CD8-positive, alpha-beta memory T cell (primary cell): ENCODE measurements around the gene MT2A. TPM values are rescaled to one million over a fixed set of nuclear protein-coding genes. Genes with fewer than 3 reads are reported as not detected.

Source experiments
- CTCF ChIA-PET: fragments of 350-600 bp; sonication (Branson Sonifier 250); formaldehyde crosslinking; loops from one replicate; lab custom pipeline; 2021; ENCODE audit warnings: antibody characterized with exemption; lab: Charles Lee
- POLR2A ChIA-PET: fragments of 350-600 bp; sonication (Branson Sonifier 250); formaldehyde crosslinking; loops from one replicate; lab custom pipeline; 2021; ENCODE audit warnings: antibody characterized with exemption; lab: Charles Lee
- DNase-seq, 5 donors: peaks; one replicate each; pipeline versions ENCODE4 v3.0.0 to v3.0.0-alpha.2; 2020 to 2022; ENCODE audit warnings: mixed read lengths in 1 of 5
- H3K27ac ChIP-seq: one replicate; pipeline ENCODE4 v1.7.0; 2013; ENCODE audit warnings: low read depth, mild to moderate bottlenecking, low read length, moderate library complexity
- H3K27me3 ChIP-seq: 2 replicates; pipeline ENCODE4 v1.7.0; 2013; ENCODE audit warnings: low read length, mild to moderate bottlenecking; ENCODE audit not compliant: insufficient read depth, poor library complexity, severe bottlenecking
- H3K36me3 ChIP-seq: 2 replicates; pipeline ENCODE4 v1.7.0; 2013; ENCODE audit warnings: mild to moderate bottlenecking, low read length, moderate library complexity; ENCODE audit not compliant: insufficient read depth
- H3K4me1 ChIP-seq: 2 replicates; pipeline ENCODE4 v1.7.0; 2013; ENCODE audit warnings: mild to moderate bottlenecking, low read length, moderate library complexity; ENCODE audit not compliant: insufficient read depth
- H3K4me3 ChIP-seq: 2 replicates; pipeline ENCODE4 v1.7.0; 2013; ENCODE audit warnings: mild to moderate bottlenecking, low read length
- H3K9me3 ChIP-seq: 2 replicates; pipeline ENCODE4 v1.7.0; 2013; ENCODE audit warnings: mild to moderate bottlenecking, low read length
- H3K27ac Mint-ChIP-seq, 8 donors: one replicate each; pipeline ENCODE4 v1.8.0; 2020 to 2021; ENCODE audit warnings: mixed read lengths in 8 of 8, mild to moderate bottlenecking in 6 of 8, inconsistent platforms in 3 of 8, moderate library complexity in 3 of 8
- H3K27me3 Mint-ChIP-seq, 2 donors: one replicate each; pipeline ENCODE4 v1.8.0; 2020 to 2021; ENCODE audit warnings: mixed read lengths in 2 of 2, mild to moderate bottlenecking in 1 of 2, moderate library complexity in 1 of 2
- H3K36me3 Mint-ChIP-seq, 3 donors: one replicate each; pipeline ENCODE4 v1.8.0; 2020 to 2021; ENCODE audit warnings: mixed read lengths in 3 of 3, inconsistent platforms in 1 of 3, mild to moderate bottlenecking in 1 of 3
- H3K4me1 Mint-ChIP-seq, 3 donors: one replicate each; pipeline ENCODE4 v1.8.0; 2020 to 2021; ENCODE audit warnings: mixed read lengths in 3 of 3, inconsistent platforms in 1 of 3, mild to moderate bottlenecking in 1 of 3
- H3K4me3 Mint-ChIP-seq, 7 donors: one replicate each; pipeline ENCODE4 v1.8.0; 2020 to 2021; ENCODE audit warnings: mixed read lengths in 7 of 7, mild to moderate bottlenecking in 6 of 7, moderate library complexity in 4 of 7, inconsistent platforms in 2 of 7
- H3K9me3 Mint-ChIP-seq, 5 donors: one replicate each; pipeline ENCODE4 v1.8.0; 2020 to 2022; ENCODE audit warnings: mixed read lengths in 5 of 5, mild to moderate bottlenecking in 3 of 5, moderate library complexity in 2 of 5, inconsistent platforms in 1 of 5
- polyA plus RNA-seq: library from polyadenylated mRNA; unstranded; fragments of 300-500 nt; fragmentation: Illumina TruSeq; gene quantifications from one replicate; pipeline ENCODE4 v1.2.3, GENCODE V29; 2021
- total RNA-seq, 2 experiments: library from RNA; stranded (reverse); gene quantifications; one replicate each; pipeline ENCODE4 v1.2.3, GENCODE V29; 2021

The MT2A gene
- total and polyA plus RNA-seq, 3 experiments from 2014 or later = 285 to 435 (median 349) TPM

GRCh38 chr16:56630134-56630533 lies 21.8 kb downstream of the MT2A start:
- POLR2A ChIA-PET = interaction anchor here (1.4 kb wide), 1 partner anchor 13 kb away, joined by 4 read pairs; no protein-coding TSS in a partner anchor
- Histone ChIP-seq H3K4me1 (peaks cover 23% of the 10 kb centered on the region), H3K36me3 (no peaks in the 10 kb centered on the region), H3K27ac (no peak overlapping the region), H3K4me3 (no peak overlapping the region), H3K27me3 (peaks cover 45% of the 10 kb centered on the region), H3K9me3 (no peaks in the 10 kb centered on the region)
- Mint-ChIP-seq H3K9me3 (no peaks in the 10 kb centered on the region), H3K27ac (peak overlapping the region in 1 of 8 donors; percentile 91), H3K27me3 (peaks cover 43 to 53% of the 10 kb centered on the region in 2 donors), H3K4me1 (peaks cover 20 to 31% (median 22%) of the 10 kb centered on the region in 3 donors), H3K4me3 (peak overlapping the region in 1 of 7 donors; percentile 37), H3K36me3 (peaks cover 0 to 2% (median 0%) of the 10 kb centered on the region in 3 donors)
- CTCF ChIA-PET = interaction anchor here (0.9 to 1.2 kb wide), 2 partner anchors 13 to 33 kb away, joined by 3 to 4 read pairs; no protein-coding TSS in a partner anchor
- DNase-seq = no peak

- ChIA-PET CTCF (interaction anchor here (1.0 to 1.2 kb wide), 2 partner anchors 12 kb away, joined by 3 to 4 read pairs; no protein-coding TSS in a partner anchor), POLR2A (no interaction called here)
- H3K4me1 ChIP-seq = peaks cover 23% of the 10 kb centered on the region
- no peak overlapping the region for H3K27ac ChIP-seq
- H3K36me3 ChIP-seq = no peaks in the 10 kb centered on the region
- DNase-seq = no peak
- H3K9me3 ChIP-seq = no peaks in the 10 kb centered on the region
- no peak overlapping the region for H3K4me3 ChIP-seq
- H3K27me3 ChIP-seq = peaks cover 47% of the 10 kb centered on the region
- Mint-ChIP-seq H3K4me1 (peaks cover 19 to 31% (median 20%) of the 10 kb centered on the region in 3 donors), H3K27ac (no peak overlapping the region), H3K36me3 (no peaks in the 10 kb centered on the region), H3K27me3 (peaks cover 50 to 60% of the 10 kb centered on the region in 2 donors), H3K9me3 (no peaks in the 10 kb centered on the region), H3K4me3 (no peak overlapping the region)
Measured at GRCh38 chr16:56631197-56631596, 22.8 kb downstream of the MT2A start.

- Histone ChIP-seq H3K4me3 (no peak overlapping the region), H3K9me3 (no peaks in the 10 kb centered on the region), H3K4me1 (peaks cover 23% of the 10 kb centered on the region), H3K27ac (no peak overlapping the region), H3K27me3 (peaks cover 52% of the 10 kb centered on the region), H3K36me3 (no peaks in the 10 kb centered on the region)
- peak overlapping the region in 5 of 7 donors; percentile 55 to 88 (median 69) for H3K4me3 Mint-ChIP-seq
- no peaks in the 10 kb centered on the region for H3K9me3 Mint-ChIP-seq
- H3K27ac Mint-ChIP-seq = peak overlapping the region in 1 of 8 donors; percentile 10
- ChIA-PET CTCF (interaction anchor here (1.0 kb wide), 1 partner anchor 12 kb away, joined by 3 read pairs; no protein-coding TSS in a partner anchor), POLR2A (no interaction called here)
- no peaks in the 10 kb centered on the region for H3K36me3 Mint-ChIP-seq
- peaks cover 54 to 66% of the 10 kb centered on the region in 2 donors for H3K27me3 Mint-ChIP-seq
- peaks cover 19 to 34% (median 22%) of the 10 kb centered on the region in 3 donors for H3K4me1 Mint-ChIP-seq
- no peak for DNase-seq
Measured at GRCh38 chr16:56631832-56632155, 23.4 kb downstream of the MT2A start.

- Mint-ChIP-seq H3K36me3 (no peaks in the 10 kb centered on the region), H3K4me1 (peaks cover 19 to 38% (median 22%) of the 10 kb centered on the region in 3 donors), H3K9me3 (no peaks in the 10 kb centered on the region), H3K4me3 (peak within 1 kb of the TSS in 5 of 7 donors; percentile 55 to 88 (median 69)), H3K27ac (peak within 1 kb of the TSS in 1 of 8 donors; percentile 10), H3K27me3 (peaks cover 59 to 71% of the 10 kb centered on the region in 2 donors)
- no peak for DNase-seq
- POLR2A ChIA-PET = no interaction called here
- H3K27me3 ChIP-seq = peaks cover 52% of the 10 kb centered on the region
- CTCF ChIA-PET = interaction anchor here (1.0 kb wide), 1 partner anchor 11 kb away, joined by 3 read pairs; no protein-coding TSS in a partner anchor
- no peak within 1 kb of the TSS for H3K4me3 ChIP-seq
- H3K9me3 ChIP-seq = no peaks in the 10 kb centered on the region
- H3K27ac ChIP-seq = no peak within 1 kb of the TSS
- peaks cover 23% of the 10 kb centered on the region for H3K4me1 ChIP-seq
- H3K36me3 ChIP-seq = no peaks in the 10 kb centered on the region
Measured at GRCh38 chr16:56632156-56632847, 23.9 kb downstream of the MT2A start, which contains the start of gene MT1M. MT1M (plus strand) TSS chr16:56632659; CDS start chr16:56632732, 73 bp downstream.

- CTCF ChIA-PET = interaction anchor here (2.8 kb wide), 1 partner anchor 11 kb away, joined by 11 read pairs; no protein-coding TSS in a partner anchor
- peaks cover 26% of the 10 kb centered on the region for H3K4me1 ChIP-seq
- no peaks in the 10 kb centered on the region for H3K36me3 Mint-ChIP-seq
- POLR2A ChIA-PET = no interaction called here
- no peaks in the 10 kb centered on the region for H3K9me3 ChIP-seq
- DNase-seq = no peak
- H3K27me3 ChIP-seq = peaks cover 59% of the 10 kb centered on the region
- H3K36me3 ChIP-seq = no peaks in the 10 kb centered on the region
- H3K4me1 Mint-ChIP-seq = peaks cover 21 to 43% (median 26%) of the 10 kb centered on the region in 3 donors
- H3K4me3 Mint-ChIP-seq = peak overlapping the region in 5 of 7 donors; percentile 20 to 69 (median 37)
- H3K4me3 ChIP-seq = no peak overlapping the region
- no peak overlapping the region for H3K27ac Mint-ChIP-seq
- H3K27ac ChIP-seq = no peak overlapping the region
- no peaks in the 10 kb centered on the region for H3K9me3 Mint-ChIP-seq
- H3K27me3 Mint-ChIP-seq = peaks cover 65 to 77% of the 10 kb centered on the region in 2 donors
Measured at GRCh38 chr16:56632848-56633365, 24.5 kb downstream of the MT2A start.

- Mint-ChIP-seq H3K4me3 (peak overlapping the region in 1 of 7 donors; percentile 6), H3K9me3 (no peaks in the 10 kb centered on the region), H3K36me3 (no peaks in the 10 kb centered on the region), H3K27ac (no peak overlapping the region), H3K27me3 (peaks cover 68 to 81% of the 10 kb centered on the region in 2 donors), H3K4me1 (peaks cover 24 to 48% (median 30%) of the 10 kb centered on the region in 3 donors)
- Histone ChIP-seq H3K4me3 (no peak overlapping the region), H3K27ac (no peak overlapping the region), H3K4me1 (peaks cover 27% of the 10 kb centered on the region), H3K36me3 (no peaks in the 10 kb centered on the region), H3K27me3 (peaks cover 65% of the 10 kb centered on the region), H3K9me3 (no peaks in the 10 kb centered on the region)
- DNase-seq = no peak
- CTCF ChIA-PET = interaction anchor here (2.8 kb wide), 1 partner anchor 10 kb away, joined by 11 read pairs; no protein-coding TSS in a partner anchor
- POLR2A ChIA-PET = no interaction called here
Measured at GRCh38 chr16:56633535-56633934, 25.2 kb downstream of the MT2A start.

- H3K27ac ChIP-seq = no peak overlapping the region
- peaks cover 80 to 92% of the 10 kb centered on the region in 2 donors for H3K27me3 Mint-ChIP-seq
- peak overlapping the region; percentile 11 for H3K4me3 ChIP-seq
- POLR2A ChIA-PET = interaction anchor here (0.6 kb wide), 1 partner anchor 19 kb away, joined by 14 read pairs; no protein-coding TSS in a partner anchor
- H3K36me3 Mint-ChIP-seq = no peaks in the 10 kb centered on the region
- H3K27ac Mint-ChIP-seq = peak overlapping the region in 2 of 8 donors; percentile 43 to 66
- CTCF ChIA-PET = interaction anchor here (1.5 to 2.8 kb wide), 2 partner anchors 9 to 24 kb away, joined by 4 to 11 read pairs; no protein-coding TSS in a partner anchor
- no peaks in the 10 kb centered on the region for H3K36me3 ChIP-seq
- H3K27me3 ChIP-seq = peaks cover 78% of the 10 kb centered on the region
- peak overlapping the region in 6 of 7 donors; percentile 41 to 87 (median 66) for H3K4me3 Mint-ChIP-seq
- peaks cover 27% of the 10 kb centered on the region for H3K4me1 ChIP-seq
- no peaks in the 10 kb centered on the region for H3K9me3 Mint-ChIP-seq
- no peaks in the 10 kb centered on the region for H3K9me3 ChIP-seq
- H3K4me1 Mint-ChIP-seq = peaks cover 25 to 50% (median 33%) of the 10 kb centered on the region in 3 donors
- DNase-seq = no peak
Measured at GRCh38 chr16:56634715-56635440, 26.5 kb downstream of the MT2A start.
